ENCODE measurements around the gene MAP7.
"Not testable (repeated sequence)": the region's sequence is repeated elsewhere in the genome, so short reads cannot be mapped to it uniquely, and the experiment has no call there.

Gene MAP7

DNA sequence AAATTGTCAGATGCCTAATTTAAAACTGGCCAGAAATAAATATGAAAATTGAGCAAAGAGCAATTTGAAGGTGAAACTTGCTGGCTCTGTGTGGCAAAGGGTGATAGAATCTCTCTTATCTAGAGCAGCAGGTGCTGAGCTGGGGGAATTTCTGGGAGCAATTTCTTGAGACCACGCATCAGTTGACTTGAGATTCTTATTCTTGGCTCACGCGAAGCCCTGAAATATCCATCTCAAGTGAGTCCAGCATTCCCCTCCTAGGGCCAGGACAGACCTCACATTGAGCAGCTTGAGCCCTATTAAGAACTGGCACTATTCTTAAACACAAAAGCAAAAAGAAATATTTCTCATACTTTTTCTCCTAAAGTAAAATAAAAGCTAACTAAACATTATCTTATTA lies 66.3 kb downstream of the MAP7 start:
- in situ Hi-C loops (cut with MboI; ENCODE audit: low sequenced_read_pairs, unreplicated experiment), result no loop called here
- TF ChIP-seq, protein P1, sequence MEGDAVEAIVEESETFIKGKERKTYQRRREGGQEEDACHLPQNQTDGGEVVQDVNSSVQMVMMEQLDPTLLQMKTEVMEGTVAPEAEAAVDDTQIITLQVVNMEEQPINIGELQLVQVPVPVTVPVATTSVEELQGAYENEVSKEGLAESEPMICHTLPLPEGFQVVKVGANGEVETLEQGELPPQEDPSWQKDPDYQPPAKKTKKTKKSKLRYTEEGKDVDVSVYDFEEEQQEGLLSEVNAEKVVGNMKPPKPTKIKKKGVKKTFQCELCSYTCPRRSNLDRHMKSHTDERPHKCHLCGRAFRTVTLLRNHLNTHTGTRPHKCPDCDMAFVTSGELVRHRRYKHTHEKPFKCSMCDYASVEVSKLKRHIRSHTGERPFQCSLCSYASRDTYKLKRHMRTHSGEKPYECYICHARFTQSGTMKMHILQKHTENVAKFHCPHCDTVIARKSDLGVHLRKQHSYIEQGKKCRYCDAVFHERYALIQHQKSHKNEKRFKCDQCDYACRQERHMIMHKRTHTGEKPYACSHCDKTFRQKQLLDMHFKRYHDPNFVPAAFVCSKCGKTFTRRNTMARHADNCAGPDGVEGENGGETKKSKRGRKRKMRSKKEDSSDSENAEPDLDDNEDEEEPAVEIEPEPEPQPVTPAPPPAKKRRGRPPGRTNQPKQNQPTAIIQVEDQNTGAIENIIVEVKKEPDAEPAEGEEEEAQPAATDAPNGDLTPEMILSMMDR (IDR thresholded peaks at IDR 0.05; ENCODE audit: borderline replicate concordance, control extremely low read depth, extremely low read depth, insufficient read depth, missing control alignments), result no peak
- DNase-seq (ENCODE audit: low spot score), result no peak

DNA sequence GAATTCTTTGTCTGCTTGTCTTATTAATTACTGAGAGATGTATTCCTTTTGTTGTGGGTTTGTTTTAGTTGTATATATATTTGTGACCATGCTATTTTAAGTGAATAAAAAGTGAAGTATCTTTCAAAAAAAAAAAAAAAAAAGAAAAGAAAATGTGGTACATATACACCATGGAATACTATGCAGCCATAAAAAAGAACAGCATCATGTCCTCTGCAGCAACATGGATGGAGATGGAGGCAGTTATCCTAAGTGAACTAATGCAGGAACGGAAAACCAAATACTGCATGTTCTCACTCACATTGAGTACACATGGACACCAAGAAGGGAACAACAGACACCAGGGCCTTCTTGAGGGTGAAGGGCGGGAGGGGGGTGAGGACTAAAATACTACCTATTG lies 67.2 kb downstream of the MAP7 start:
- in situ Hi-C loops (cut with MboI; ENCODE audit: low sequenced_read_pairs, unreplicated experiment), result not testable (repeated sequence)

DNA sequence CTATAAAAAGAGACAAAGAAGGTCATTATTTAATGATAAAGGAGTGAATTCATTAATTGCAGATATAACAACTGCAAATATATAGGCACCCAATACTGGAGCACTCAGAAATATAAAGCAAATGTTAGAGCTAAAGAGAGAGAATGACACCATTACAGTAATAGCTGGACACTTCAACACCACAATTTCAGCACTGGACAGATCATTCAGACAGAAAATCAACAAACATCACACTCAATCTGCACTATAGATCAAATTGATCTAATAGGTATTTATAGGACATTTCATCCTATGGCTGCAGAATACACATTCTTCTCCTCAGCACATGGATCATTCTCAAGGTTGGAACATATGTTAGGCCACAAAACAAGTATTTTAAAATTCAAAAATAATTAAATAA lies 72.7 kb downstream of the MAP7 start:
- TF ChIP-seq, protein P1 (IDR thresholded peaks at IDR 0.05; ENCODE audit: borderline replicate concordance, control extremely low read depth, extremely low read depth, insufficient read depth, missing control alignments), result no peak
- in situ Hi-C loops (cut with MboI; ENCODE audit: low sequenced_read_pairs, unreplicated experiment), result no loop called here
- no peak for DNase-seq (ENCODE audit: low spot score)

More for the DNA sequence above, 67.2 kb downstream of the MAP7 start:
- not testable (repeated sequence) for DNase-seq (ENCODE audit: low spot score)

DNA sequence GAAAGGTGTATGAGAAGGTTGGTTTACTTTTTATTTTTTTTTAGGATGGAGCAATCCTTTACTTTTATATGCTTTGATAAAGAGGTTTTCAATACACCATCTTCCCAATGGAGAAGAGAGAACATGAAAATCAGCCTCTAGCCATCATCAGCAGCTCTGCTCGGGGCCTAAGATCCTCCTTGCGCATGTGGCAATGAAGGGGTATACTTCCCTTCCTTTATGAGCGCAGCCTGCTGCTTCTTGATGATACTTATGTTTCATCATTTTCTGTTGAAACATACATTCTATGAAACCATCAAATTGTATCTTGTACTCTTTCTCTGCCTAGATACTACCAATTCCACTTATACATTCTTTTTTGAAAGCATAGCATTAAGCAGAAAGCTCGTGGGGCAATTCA lies 74.5 kb downstream of the MAP7 start:
- in situ Hi-C loops (cut with MboI; ENCODE audit: low sequenced_read_pairs, unreplicated experiment), result no loop called here
- TF ChIP-seq, protein P1 (IDR thresholded peaks at IDR 0.05; ENCODE audit: borderline replicate concordance, control extremely low read depth, extremely low read depth, insufficient read depth, missing control alignments), result no peak
- DNase-seq (ENCODE audit: low spot score), result no peak

DNA sequence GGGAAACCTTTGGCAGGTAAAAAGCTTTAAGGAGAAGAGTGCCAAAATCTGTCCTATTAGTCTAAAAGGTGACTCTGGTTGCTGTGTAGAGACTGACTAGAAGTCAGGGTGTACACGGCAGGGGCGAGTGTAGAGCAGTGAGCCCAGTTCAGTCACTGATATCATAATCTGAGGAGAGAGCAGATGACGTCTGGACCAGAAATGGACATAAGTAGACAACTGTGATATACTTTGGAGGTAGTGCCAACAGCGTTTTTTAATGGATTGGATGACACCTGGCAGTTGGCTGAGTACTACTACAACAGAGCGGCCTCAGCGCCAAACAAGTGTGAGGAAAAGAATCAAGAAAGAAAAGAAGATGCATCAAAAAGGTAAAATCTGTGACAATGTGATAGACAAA lies 76.0 kb downstream of the MAP7 start:
- in situ Hi-C loops (cut with MboI; ENCODE audit: low sequenced_read_pairs, unreplicated experiment), result no loop called here
- DNase-seq (ENCODE audit: low spot score), result no peak
- TF ChIP-seq, protein P1 (IDR thresholded peaks at IDR 0.05; ENCODE audit: borderline replicate concordance, control extremely low read depth, extremely low read depth, insufficient read depth, missing control alignments), result no peak

DNA sequence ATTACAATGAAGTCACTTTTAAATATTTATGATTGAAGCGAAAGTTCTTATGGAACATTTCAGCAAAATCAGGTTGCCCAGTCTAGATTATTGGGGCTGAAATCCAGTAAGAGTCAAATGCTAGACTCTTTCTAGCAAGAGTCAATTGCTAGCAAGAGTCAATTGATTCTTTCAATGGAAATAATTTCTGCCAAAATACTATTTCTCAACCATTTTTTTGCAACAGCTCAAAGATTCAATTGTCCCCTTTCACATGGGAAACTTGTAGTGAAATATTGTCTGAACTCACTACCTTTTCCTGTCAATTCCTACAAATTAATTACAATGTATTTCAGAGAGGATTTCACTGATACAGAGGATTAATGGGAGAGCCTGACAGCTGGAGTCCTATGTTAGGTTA lies 78.3 kb downstream of the MAP7 start:
- in situ Hi-C loops (cut with MboI; ENCODE audit: low sequenced_read_pairs, unreplicated experiment), result no loop called here
- TF ChIP-seq, protein P1 (IDR thresholded peaks at IDR 0.05; ENCODE audit: borderline replicate concordance, control extremely low read depth, extremely low read depth, insufficient read depth, missing control alignments), result no peak
- no peak for DNase-seq (ENCODE audit: low spot score)

DNA sequence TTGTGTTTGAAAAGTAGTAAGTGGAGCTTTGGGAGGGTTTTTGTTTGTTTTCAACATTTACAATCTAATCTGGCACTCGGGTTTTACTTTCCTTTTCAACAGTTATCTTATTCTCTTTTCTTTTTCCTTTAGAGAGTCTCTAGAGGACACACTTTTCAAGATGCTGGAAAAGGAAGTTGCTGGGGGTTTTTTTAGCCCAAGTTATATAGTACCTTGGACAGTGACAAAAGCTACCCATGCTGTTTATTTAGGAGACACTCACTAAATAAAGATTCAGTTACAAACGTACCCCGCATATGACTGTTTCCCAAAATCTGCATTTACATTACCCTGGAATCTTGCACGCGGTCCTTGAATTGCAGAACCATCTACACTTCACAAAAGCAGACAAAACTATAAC lies 78.8 kb downstream of the MAP7 start:
- TF ChIP-seq, protein P1 (IDR thresholded peaks at IDR 0.05; ENCODE audit: borderline replicate concordance, control extremely low read depth, extremely low read depth, insufficient read depth, missing control alignments), result no peak
- DNase-seq (ENCODE audit: low spot score), result no peak
- in situ Hi-C loops (cut with MboI; ENCODE audit: low sequenced_read_pairs, unreplicated experiment), result no loop called here
